ENCODE measurements around the gene PLK3.
"Not testable (repeated sequence)": the region's sequence is repeated elsewhere in the genome, so short reads cannot be mapped to it uniquely, and the experiment has no call there.

The PLK3 gene

DNA sequence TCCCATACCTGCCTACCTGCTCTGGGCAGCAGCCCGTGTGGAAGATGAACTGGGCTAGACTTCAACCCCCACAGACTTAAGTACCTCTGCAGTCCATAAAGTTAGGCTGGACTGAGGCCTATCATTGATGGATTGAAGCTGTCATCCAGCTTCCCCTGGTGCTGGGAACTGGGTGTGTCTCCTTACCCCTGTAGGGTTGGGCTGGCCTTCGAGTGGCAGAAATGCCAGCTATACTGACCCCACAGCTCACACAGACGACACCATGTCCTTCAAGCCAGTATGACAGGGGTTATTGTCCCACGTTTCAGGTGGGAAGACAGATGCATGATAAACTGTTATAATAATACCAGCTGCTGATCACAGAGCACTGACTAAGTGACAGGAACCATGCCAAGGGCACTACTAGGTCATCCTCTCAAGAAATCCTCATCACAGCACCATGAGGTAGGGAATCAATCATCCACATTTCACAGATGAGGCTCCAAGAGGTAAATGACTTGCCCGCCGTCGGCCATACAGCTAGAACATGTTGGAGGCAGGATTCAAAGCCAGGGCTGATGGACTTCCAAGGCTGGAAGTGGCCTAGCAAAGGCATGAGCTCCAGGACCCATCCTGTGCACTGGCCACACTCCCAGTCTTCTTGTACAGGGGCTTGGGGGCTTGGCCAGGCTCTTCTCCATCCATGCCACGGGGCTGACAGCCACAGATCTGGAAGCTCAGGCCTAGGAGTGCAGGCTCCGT, 11.9 kb upstream of the PLK3 start, which contains the start of gene BEST4:
Gene BEST4, minus strand, starts transcription at position 51 of the 741 bp plus-strand sequence. CDS start 465 bp downstream, outside the sequence.
- no peak for DNase-seq

DNA sequence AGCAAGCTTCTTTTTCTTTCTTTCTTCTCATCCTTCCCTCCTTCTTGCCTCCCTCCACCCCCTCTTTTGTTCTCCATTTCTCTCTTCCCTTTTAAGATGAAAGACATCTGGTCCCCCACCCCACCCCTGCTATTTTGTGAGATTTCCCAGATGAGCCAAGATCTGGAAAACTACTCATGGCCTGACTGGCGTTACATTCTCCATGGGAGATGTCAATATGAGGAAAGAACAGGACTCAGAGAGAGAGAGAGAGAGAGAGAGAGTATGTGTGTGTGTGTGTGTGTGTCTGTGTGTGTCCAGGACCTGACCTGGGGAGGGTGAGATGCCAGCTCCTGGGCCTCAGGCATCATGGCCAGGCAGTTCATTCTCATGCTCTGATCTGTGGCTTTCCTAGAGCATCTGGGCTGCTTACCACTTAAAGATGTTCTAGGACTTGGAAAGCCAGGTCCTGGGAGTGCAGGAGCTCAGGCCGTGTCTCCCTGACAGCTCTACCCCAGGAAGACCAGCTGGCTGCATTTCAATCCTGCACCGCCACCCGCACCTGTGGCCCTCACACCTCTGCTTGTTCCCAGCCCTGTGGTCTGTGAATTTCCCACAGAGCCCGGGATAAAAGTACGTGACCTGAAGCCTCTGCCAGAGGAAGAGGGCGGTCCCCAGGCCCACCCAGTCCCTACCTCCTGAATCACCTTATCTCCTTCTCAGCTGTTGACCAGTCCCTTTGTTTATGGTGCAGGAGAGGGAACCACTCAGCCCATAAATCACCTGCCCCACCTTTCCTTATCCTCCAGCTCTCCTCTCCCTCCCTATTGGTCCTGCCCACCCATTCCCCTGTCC, 9.0 kb upstream of the PLK3 start:
- no peak for DNase-seq

DNA sequence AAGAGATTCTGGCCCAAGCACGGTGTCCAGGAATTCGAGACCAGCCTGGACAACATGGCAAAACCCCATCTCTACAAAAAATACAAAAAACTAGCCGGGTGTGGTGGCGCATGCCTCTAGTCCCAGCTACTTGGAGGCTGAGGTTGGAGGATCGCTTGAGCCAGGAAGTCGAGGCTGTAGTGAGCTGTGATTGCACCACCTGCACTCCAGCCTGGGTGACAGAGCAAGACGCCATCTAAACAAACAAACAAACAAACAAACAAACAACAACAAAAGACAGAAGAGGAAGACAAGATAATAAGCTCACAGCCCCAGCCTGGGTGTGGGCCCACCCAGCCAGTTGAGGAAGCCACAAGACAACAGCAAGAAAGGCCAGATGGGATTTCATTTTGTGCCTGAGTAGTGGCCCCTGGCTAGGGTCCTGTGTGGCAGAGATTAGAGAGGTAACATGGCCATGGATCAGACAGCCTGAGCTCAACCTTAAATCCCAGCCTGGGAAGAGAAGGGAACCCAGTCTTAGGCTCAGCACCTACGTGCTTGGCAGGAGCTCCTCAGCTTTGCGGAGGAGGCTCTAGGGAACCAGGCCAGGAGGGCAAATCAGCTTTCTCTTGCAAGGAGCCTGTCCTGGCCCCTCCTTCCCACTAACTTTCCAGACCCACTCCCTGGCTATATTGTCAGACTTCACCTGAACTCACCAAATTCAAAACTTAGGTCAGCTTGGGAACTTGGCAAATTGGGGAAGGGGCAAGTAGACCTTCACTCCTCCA, 7.3 kb upstream of the PLK3 start:
- no peak for DNase-seq

DNA sequence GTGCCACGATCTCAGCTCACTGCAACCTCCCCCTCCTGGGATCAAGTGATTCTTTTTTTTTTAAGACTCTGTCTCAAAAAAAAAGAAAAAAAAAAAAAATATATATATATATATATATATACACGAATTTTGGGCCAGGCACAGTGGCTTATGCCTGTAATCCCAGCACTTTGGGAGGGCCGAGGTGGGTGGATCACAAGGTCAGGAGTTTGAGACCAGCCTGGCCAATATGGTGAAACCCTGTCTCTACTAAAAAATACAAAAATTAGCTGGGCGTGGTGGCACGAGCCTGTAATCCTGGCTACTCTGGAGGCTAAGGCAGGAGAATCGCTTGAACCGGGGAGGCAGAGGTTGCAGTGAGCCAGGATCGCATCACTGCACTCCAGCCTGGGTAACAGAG, 2.3 kb upstream of the PLK3 start:
- not testable (repeated sequence) for DNase-seq

DNA sequence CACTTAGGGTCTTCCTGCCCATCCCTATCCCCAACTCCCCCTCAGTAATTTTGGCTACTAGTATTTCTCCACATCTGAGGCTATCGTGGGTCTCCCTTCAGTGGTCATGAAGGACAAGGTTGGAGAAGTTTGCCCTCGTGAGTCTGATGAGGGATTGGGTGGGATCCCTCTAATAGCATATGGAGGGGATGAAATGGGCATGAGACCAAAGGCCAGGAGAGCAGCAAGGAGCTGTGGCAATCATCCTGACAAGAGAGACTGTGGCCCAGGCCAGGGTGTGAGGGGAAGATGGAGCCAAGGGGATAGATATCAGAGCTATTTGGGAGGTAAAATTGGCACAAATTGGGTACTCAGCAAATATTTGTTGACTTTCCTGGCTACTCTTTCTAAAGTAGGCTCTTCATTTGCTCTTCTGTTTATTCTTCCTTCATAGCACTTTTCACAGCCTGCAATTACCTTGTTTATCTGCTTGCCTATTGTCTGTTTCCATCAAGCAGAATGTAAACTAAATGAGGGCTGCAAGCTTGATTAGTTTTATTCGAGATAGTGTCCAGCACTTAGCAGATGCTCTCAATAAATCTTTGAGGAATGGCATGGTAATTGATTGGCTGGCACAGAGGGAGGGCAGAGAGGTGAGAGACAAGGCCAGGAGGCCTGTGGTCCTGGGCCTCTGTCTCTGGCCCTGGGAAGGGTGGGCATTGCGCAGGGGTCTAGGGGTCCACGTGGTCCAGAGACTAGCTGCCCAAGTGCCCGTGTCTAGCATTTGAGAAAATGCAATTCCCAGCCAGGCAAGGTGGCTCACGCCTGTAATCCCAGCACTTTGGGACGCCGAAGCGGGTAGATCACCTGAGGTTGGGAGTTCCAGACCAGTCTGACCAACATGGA, 1.5 kb upstream of the PLK3 start:
- peak; percentile 96 for DNase-seq

DNA sequence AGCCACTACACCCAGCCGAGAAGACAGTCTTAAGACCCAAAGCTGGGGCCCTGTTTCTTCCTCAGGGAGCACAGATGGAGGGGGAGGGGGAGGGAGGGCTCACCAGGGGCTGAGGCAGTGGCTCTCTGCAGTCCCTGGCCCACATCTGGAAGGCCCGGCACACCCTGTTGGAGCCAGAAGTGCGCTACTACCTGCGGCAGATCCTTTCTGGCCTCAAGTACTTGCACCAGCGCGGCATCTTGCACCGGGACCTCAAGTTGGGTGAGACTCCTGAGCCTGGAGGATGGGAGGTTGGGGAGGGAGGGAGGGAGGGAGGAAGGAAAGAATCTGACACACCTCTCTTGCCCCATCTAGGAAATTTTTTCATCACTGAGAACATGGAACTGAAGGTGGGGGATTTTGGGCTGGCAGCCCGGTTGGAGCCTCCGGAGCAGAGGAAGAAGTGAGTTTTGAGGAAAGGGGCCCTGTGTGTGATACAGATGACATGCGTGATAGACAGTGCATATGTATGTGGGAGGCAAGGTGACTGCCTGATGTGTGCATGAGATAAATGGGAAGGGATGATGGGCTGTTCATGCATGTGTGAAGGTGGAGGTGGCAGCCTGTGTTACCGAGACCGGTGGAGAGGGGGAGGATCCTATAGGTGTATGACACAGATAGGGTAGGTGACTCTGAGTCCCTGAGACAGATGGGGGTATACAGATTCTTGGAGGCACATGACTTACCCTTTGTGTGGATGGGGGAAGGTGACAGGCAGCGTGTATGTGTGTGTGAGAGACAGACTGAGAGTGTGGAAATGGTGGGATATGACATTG, 1.5 kb downstream of the PLK3 start:
- no peak for DNase-seq

DNA sequence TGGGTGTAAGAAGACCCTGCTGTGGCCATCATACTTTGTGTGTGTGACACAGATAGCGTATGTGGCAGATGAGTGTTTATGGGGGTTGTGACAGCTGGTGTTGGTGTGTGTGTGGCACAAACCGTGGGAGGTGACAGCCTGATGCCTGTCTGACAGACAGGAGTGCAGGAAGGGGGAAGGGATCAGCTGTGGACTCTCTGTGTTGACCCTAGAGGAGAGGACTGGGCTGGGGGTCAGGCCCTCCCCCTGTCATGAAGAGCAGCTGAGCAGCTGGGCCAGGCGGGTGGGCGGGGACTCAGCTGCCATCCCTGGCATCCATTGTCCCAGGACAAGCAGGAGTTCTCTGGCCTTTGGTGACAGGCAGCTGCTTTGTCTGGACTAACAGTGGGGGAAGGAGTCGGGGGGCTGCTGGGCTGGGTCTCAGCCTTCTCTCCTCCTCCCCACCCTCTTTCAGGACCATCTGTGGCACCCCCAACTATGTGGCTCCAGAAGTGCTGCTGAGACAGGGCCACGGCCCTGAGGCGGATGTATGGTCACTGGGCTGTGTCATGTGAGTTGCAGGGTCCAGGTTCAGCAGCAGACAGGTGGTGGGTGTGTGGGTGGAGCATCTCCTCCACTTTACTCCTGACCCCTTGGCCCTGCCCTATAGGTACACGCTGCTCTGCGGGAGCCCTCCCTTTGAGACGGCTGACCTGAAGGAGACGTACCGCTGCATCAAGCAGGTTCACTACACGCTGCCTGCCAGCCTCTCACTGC, 2.3 kb downstream of the PLK3 start:
- DNase-seq: no peak

DNA sequence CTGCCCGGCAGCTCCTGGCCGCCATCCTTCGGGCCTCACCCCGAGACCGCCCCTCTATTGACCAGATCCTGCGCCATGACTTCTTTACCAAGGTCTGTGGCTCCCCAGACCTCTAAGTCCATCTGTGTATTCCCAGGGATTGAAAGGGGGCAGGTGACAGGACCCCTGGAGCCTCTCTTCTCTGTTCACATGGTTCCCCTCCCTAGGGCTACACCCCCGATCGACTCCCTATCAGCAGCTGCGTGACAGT, 2.8 kb downstream of the PLK3 start:
- DNase-seq: no peak

DNA sequence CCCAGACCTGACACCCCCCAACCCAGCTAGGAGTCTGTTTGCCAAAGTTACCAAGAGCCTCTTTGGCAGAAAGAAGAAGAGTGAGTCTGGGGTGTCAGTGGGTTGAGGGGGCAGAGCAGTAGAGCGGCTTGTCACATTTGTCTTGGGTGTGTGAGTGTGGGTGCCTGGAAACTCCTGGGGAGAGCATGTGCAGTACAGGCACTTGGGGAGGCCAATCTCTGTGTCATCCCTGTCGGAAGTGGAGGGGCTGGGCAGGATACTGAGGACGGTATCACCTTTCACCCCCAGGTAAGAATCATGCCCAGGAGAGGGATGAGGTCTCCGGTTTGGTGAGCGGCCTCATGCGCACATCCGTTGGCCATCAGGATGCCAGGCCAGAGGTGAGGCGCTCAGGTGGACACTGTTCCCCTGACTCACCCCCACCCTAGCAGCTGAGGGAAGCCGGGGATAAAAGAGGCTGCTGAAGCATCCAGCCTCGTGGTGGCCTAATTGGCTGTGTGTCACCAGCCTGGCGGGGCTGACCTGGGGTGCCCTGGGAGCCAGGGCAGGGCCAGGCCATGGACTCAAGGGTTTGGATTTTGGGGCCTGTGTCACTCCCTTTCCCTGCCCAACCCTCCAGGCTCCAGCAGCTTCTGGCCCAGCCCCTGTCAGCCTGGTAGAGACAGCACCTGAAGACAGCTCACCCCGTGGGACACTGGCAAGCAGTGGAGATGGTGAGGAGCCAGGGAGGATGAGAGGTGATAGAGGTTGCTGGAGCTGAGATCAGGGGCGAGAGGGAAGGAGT, 3.3 kb downstream of the PLK3 start:
- DNase-seq: no peak

DNA sequence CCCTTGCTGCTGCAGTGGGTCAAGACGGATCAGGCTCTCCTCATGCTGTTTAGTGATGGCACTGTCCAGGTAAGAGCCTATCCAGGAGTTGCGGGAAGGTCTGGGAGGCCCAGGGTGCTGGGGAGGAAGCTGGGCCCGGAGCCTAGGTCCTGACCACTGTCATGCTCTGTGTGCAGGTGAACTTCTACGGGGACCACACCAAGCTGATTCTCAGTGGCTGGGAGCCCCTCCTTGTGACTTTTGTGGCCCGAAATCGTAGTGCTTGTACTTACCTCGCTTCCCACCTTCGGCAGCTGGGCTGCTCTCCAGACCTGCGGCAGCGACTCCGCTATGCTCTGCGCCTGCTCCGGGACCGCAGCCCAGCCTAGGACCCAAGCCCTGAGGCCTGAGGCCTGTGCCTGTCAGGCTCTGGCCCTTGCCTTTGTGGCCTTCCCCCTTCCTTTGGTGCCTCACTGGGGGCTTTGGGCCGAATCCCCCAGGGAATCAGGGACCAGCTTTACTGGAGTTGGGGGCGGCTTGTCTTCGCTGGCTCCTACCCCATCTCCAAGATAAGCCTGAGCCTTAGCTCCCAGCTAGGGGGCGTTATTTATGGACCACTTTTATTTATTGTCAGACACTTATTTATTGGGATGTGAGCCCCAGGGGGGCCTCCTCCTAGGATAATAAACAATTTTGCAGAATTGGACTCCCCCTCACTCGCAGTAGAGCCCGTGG, 5.3 kb downstream of the PLK3 start:
- no peak for DNase-seq

DNA sequence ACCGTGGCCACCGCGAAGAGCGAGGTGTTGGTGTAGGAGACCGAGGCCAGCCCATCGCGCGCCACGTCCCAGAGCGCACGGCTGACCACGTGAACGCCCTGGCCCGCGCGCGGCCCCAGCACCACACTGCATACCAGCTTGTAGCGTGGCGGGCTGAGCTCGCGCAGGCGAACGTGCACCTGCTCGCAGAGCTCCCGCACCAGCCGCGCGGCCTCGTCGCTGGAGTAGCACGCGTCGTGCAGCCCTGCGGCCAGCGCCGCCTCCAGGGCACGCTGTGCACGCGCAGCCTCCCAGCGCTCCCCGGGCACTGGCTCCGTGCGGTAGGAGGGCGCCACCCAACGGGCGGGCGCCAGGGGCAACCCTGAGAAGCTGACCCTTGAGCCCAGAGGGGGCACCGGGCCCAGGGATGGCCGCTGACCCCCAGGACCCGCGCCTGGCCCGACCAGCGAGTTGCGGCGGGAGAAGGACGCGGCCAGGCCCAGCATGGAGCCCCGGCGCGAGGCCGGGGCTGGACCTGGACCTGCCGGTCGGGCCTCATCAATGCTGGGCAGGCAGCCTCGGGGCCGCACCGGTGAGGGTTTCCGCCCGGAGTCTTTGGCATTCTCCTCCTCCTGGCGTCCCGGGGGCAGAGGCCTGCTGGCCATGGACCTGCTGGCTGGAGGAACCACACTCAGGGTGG, 6.0 kb downstream of the PLK3 start:
- DNase-seq: no peak

DNA sequence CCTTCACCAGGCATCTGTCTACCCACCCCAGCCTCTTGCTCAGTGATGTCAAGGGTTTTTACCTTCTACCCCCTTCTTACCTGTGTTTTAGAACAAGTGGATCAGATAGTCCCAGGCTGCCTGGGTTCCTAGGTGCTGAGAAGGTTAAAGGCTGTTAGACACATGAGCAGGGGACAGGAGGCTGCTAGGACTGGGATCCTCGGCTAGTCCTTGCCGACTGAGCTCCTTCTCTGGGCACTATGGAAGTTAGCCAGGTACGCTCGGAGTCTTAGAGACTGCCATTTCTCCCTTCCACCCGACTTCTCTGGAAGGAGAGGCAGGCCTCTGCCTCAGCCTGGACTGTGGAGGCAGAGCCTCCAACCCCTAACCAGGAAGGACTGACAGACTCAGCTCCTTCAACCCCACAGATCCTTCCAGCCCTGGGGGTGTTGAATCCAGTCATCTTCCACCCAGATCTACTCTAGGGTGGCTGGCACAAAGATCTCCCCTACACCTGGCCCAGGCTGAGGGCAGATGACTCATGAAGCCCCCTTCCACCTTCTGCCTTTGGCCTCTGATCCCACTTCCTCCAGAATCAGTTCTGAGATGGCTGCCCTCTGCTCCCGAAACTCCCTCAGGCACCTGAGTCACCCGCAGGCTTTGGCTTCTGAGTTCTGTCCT, 6.7 kb downstream of the PLK3 start, which contains the start of gene DYNLT4:
Gene DYNLT4, minus strand, starts transcription at position 648 of the 660 bp plus-strand sequence. CDS start 683 bp downstream, outside the sequence.
- no peak for DNase-seq

DNA sequence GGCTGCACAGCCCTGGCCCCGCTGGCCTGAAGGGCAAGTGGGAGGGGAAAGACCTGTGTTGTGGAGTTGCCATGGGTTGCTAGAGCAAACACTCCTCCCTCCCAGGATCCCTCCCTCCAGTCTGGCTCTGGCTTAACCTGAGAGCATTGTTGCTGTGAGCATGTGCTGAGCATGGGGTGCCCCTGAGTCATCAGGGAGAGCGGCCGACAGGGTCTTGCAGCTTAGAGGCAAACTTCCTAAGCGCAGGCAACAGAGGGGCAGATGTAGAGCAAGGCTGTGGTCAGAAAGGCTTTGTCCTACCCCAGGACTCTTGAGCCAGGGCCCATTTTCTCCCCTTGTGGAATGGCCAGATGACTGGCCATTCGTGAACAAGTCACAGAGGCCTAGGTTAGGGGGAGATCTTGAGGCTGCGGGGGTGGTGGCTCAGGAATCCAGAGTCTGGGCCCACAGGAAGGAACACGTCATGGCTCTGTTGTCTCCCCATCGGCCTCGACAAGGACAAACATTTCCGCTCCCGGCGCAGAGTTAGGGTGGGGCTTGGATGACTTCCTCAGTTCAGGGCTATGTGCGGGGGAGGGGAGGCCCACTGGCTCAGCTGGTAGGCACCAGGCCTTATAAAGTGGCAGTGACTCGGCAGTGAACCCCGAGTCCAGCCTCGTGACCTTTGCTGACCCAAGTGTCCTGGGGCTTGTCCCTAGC, 7.3 kb downstream of the PLK3 start:
- peak; percentile 90 for DNase-seq

DNA sequence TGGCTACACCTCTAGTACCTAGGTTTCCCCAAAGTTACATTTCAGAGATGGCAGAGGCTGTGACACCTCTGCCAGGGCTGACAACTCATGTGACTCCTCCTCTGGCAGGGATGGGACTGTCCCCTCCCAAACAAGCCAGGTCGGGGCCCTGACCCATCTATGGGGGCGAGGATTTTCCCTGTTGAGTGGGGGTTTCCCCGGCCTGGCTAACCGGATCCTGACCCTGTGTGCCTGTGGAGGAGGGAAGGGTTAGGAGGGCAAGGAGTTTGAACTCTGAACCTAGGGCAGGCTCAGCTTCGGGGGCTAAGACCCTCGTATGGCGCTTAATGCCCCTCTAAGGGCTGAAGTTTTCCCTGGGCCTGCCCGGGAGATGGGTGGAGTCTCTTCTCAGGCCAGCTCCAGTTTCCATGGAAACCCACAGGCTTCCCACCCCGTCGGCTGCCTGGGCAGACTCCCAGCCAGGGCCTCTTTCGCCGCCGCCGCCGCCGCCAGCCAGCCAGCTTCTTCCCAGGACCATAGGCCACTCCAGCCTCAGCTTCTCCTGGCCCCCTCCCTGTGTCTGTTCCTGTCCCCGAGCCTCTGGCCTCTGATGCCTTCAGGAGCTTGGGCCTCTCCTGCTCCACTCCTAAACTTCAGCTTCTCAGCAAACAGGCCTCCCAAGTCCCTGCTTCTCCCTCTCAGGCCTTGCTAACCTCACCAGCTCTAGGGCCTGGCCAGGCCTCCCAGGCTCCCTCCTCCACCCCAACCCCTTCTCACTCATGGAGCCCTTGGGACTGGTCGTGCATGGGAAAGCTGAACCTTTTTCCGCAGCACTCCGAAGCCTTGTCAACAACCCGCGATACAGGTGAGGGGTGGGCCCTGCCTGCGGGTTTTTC, 8.1 kb downstream of the PLK3 start, which contains the start of gene BTBD19:
Gene BTBD19, plus strand, starts transcription at position 461 of the 875 bp plus-strand sequence. Its CDS starts 298 bp downstream, at position 759.
- DNase-seq: no peak

DNA sequence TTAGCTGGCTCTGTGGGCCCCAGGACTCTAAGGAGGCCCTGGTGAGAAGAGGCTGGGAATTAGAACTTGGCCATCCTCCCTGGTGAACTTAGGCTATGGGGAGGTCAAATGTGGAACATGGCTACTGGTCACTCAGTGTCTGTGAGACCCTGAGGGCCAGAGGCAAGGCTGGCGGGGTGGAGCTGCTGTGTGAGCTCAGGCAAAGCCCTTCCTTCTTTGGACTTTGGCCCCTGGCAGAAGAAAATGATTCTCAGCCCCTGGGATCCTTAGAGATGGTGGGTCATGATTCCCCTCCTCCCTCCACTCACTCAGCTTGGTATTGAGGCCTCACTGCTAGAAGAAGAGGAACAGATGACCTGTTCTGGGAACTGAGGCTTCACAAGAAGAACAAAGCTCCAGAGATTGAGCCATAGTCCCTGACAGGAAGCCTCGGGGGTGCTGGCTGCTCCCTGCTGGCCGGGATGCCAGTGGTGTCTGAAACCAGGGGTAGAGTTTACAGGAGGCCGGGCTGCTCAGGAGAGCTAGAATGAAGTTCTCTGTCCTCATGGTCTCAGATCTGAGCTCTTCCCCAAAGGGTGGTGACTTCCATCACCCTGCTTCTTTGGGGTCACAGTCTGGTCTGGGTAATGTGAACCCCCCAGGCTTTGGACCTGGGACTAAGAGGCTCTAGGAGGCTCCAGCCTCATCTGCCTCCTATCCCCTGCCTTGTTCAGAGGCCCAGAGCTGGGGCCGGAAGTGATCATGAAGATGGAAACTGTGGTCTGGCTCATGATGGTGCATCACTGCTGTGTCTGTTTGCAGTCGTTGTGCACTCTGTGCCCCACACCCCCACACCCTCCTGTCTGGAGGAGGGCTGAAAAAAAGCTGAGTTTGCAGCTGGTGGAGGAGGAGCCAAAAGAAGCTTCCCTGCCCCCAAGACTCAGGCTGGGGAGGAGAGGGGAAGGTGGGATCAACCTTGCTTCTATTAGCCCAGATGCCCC, 9.1 kb downstream of the PLK3 start:
- no peak for DNase-seq

All from NCI-H2029 treated with DMSO at 0.1 percent for 48 hours (cell line).